GM12878 (cell line): ENCODE data around the gene NPBWR2. TPM values are rescaled to one million over a fixed set of nuclear protein-coding genes. Genes with fewer than 3 reads are reported as not detected.

Source experiments
- ASH2L ChIP-seq: fragments of 300-600, 200-600 bp; sonication (generic); IDR thresholded peaks from 2 replicates; pipeline ENCODE4 v1.6.1; 2017; ENCODE audit warnings: low read depth, mild to moderate bottlenecking, borderline replicate concordance
- ATF7 ChIP-seq: fragments of 450-650 bp; IDR thresholded peaks from 2 replicates; pipeline ENCODE4 v1.6.1; 2016; ENCODE audit warnings: low read depth, mild to moderate bottlenecking
- CBFB ChIP-seq: IDR thresholded peaks from 2 replicates; pipeline ENCODE4 v1.6.1; 2016; ENCODE audit warnings: antibody characterized with exemption, low read depth
- CHD4 ChIP-seq: fragments of 200-600 bp; sonication (generic); IDR thresholded peaks from 2 replicates; pipeline ENCODE4 v1.6.1; 2016; ENCODE audit warnings: mild to moderate bottlenecking
- CREB1 ChIP-seq: IDR thresholded peaks from 2 replicates; pipeline ENCODE4 v1.6.1; 2012; ENCODE audit warnings: low read depth, mild to moderate bottlenecking, inconsistent platforms
- E2F4 ChIP-seq: IDR thresholded peaks from 2 replicates; pipeline ENCODE4 v1.6.1; 2012; ENCODE audit warnings: low read depth, low read length, improper control_type of control experiment
- ESRRA ChIP-seq: IDR thresholded peaks from 2 replicates; pipeline ENCODE4 v1.6.1; 2012; ENCODE audit warnings: mild to moderate bottlenecking, low read length, improper control_type of control experiment
- EZH2 ChIP-seq: IDR thresholded peaks from 2 replicates; pipeline ENCODE4 v1.6.1; 2012; ENCODE audit warnings: low read depth, mild to moderate bottlenecking, control low read depth, inconsistent platforms, low read length, borderline replicate concordance; ENCODE audit not compliant: control insufficient read depth
- GATAD2B ChIP-seq: fragments of 450-650 bp; conservative IDR thresholded peaks from 2 replicates; pipeline ENCODE4 v1.6.1; 2017; ENCODE audit warnings: low read depth, mild to moderate bottlenecking, moderate library complexity
- IKZF2 ChIP-seq, 2 experiments: fragments of 450-650 bp; IDR thresholded peaks; 2 replicates each; pipeline ENCODE4 v1.6.1; 2017; ENCODE audit warnings: mild to moderate bottlenecking in 2 of 2, moderate library complexity in 2 of 2
- JUND ChIP-seq: IDR thresholded peaks from 2 replicates; pipeline ENCODE4 v1.6.1; 2012; ENCODE audit warnings: low read depth, mild to moderate bottlenecking, low read length, improper control_type of control experiment, moderate library complexity
- KAT2A ChIP-seq: conservative IDR thresholded peaks from 2 replicates; pipeline ENCODE4 v1.6.1; 2011; ENCODE audit warnings: low read depth, low read length; ENCODE audit not compliant: control insufficient read depth
- MAX ChIP-seq: IDR thresholded peaks from 2 replicates; pipeline ENCODE4 v1.6.1; 2012; ENCODE audit warnings: low read depth, low read length, improper control_type of control experiment
- MLLT1 ChIP-seq: fragments of 450-650 bp; IDR thresholded peaks from 2 replicates; pipeline ENCODE4 v1.6.1; 2016; ENCODE audit warnings: mild to moderate bottlenecking
- MXI1 ChIP-seq: fragments of 150-350 bp; IDR thresholded peaks from 2 replicates; pipeline ENCODE4 v1.6.1; 2011; ENCODE audit warnings: low read depth, mild to moderate bottlenecking, inconsistent platforms, low read length, improper control_type of control experiment
- NFYA ChIP-seq: IDR thresholded peaks from 2 replicates; pipeline ENCODE4 v1.6.1; 2011; ENCODE audit warnings: low read depth, mild to moderate bottlenecking, low read length, improper control_type of control experiment, borderline replicate concordance
- NR2C2 ChIP-seq: IDR thresholded peaks from 2 replicates; pipeline ENCODE4 v1.6.1; 2011; ENCODE audit warnings: borderline replicate concordance, low read depth; ENCODE audit not compliant: control insufficient read depth, insufficient read length
- PAX5 ChIP-seq: IDR thresholded peaks from 2 replicates; pipeline ENCODE4 v1.6.1; 2011; ENCODE audit warnings: low read depth, low read length, borderline replicate concordance
- POU2F2 ChIP-seq: IDR thresholded peaks from 3 replicates; pipeline ENCODE4 v1.6.1; 2011; ENCODE audit warnings: low read depth, mild to moderate bottlenecking, low read length, borderline replicate concordance
- RB1 ChIP-seq: fragments of 450-650 bp; formaldehyde crosslinking; IDR thresholded peaks from 2 replicates; pipeline ENCODE4 v1.6.1; 2017; ENCODE audit warnings: mild to moderate bottlenecking, borderline replicate concordance
- SMAD5 ChIP-seq: IDR thresholded peaks from 2 replicates; pipeline ENCODE4 v1.6.1; 2016; ENCODE audit warnings: antibody characterized with exemption, low read depth
- SMARCA5 ChIP-seq: fragments of 450-650 bp; IDR thresholded peaks from 2 replicates; pipeline ENCODE4 v1.6.1; 2017; ENCODE audit warnings: mild to moderate bottlenecking
- STAT3 ChIP-seq: IDR thresholded peaks from 2 replicates; pipeline ENCODE4 v1.6.1; 2011; ENCODE audit warnings: low read depth, low read length, improper control_type of control experiment
- TCF3 ChIP-seq: IDR thresholded peaks from 2 replicates; pipeline ENCODE4 v1.6.1; 2012; ENCODE audit warnings: low read depth, mild to moderate bottlenecking, low read length, borderline replicate concordance; ENCODE audit not compliant: insufficient read depth
- ZBTB33 ChIP-seq: fragments of 450-650 bp; IDR thresholded peaks from 2 replicates; pipeline ENCODE4 v1.6.1; 2017; ENCODE audit warnings: mild to moderate bottlenecking
- polyA plus RNA-seq, 11 experiments: library from polyadenylated mRNA; depleted of rRNA in 4 of 11; unstranded in 6 of 11; stranded (reverse) in 5 of 11; fragments of >200 nt; fragmentation: Nextera tagmentation in 4 of 11; fragmentation: Illumina TruSeq in 1 of 11; extraction: Ambion mirVana in 4 of 11; extraction: Trizol in 1 of 11; gene quantifications; 1 replicate in 1 of 11; 2 replicates in 10 of 11; pipeline versions ENCODE4 v1.2.1 to v1.2.3, GENCODE V29; 2011 to 2016; ENCODE audit warnings: inconsistent platforms in 2 of 11, missing spikeins in 2 of 11, low read depth in 1 of 11
- total RNA-seq, 4 experiments: library from RNA; depleted of rRNA in 3 of 4; stranded (reverse); fragments of >200 nt in 3 of 4; fragmentation: Illumina TruSeq in 1 of 4; extraction: Trizol in 1 of 4; gene quantifications; 2 replicates each; pipeline versions ENCODE4 v1.2.1 to v1.2.3, GENCODE V29; 2013 to 2021

Gene NPBWR2
- total and polyA plus RNA-seq, 10 of the 15 experiments (the other 5 are each of a cell fraction or from before 2014, with no cell fraction given): not detected

GRCh38 chr20:64079273-64080012 is 27.9 kb downstream of the NPBWR2 start, which contains the start of gene RGS19 (continued):
- TF ChIP-seq GATAD2B (peak; percentile 99), EZH2 (no peak), IKZF2 (IDR thresholded peaks at IDR 0.05) (peak; percentile 41; a peak in 3 of 4 replicates), SMAD5 (no peak), JUND (no peak), NR2C2 (no peak), KAT2A (no peak), ESRRA (no peak), RB1 (peak; percentile 18; the same call in 1 of the 2 replicates), CREB1 (no peak), MAX (no peak), MXI1 (peak; percentile 75), CHD4 (no peak), MLLT1 (no peak), ASH2L (no peak), E2F4 (no peak), ZBTB33 (no peak), STAT3 (no peak), TCF3 (no peak), NFYA (no peak), ATF7 (no peak), CBFB (no peak), SMARCA5 (0 out of 2 replicates have a peak, but pooled peaks have one; percentile 53), POU2F2 (no peak; the same call in 2 of the 3 replicates), PAX5 (no peak)
